Erythroblast (primary cell): ENCODE data around the gene SERINC5.

Source experiments
- GATA1 ChIP-seq: IDR thresholded peaks from 2 replicates; pipeline ENCODE4 v1.6.1; 2011; ENCODE audit warnings: low read depth, mild to moderate bottlenecking, control low read depth, low read length, moderate library complexity
- POLR2A ChIP-seq: IDR thresholded peaks from 2 replicates; pipeline ENCODE4 v1.6.1; 2011; ENCODE audit warnings: mild to moderate bottlenecking, low read length

- TF ChIP-seq POLR2A: no peak
- TF ChIP-seq GATA1: no peak
These were observed 42.4 kb downstream of the SERINC5 start for GRCh38 chr5:80213466-80213865.
